Adipocyte (in vitro differentiated cells): ENCODE results near the gene GON4L.

Source experiments
- DNase-seq: peaks from one replicate; pipeline ENCODE4 v3.0.0-alpha.2; 2015; ENCODE audit warnings: low read depth
- H3K27me3 ChIP-seq: replicated peaks from 2 replicates; pipeline ENCODE4 v1.7.0; 2013; ENCODE audit warnings: mild to moderate bottlenecking, low read length, moderate library complexity; ENCODE audit not compliant: control insufficient read depth, insufficient read depth
- H3K36me3 ChIP-seq: 2 replicates; pipeline ENCODE4 v1.7.0; 2013; ENCODE audit warnings: low read length, mild to moderate bottlenecking, moderate library complexity; ENCODE audit not compliant: control insufficient read depth, insufficient read depth, severe bottlenecking
- H3K4me1 ChIP-seq: 2 replicates; pipeline ENCODE4 v1.7.0; 2013; ENCODE audit warnings: mild to moderate bottlenecking, low read length, moderate library complexity; ENCODE audit not compliant: control insufficient read depth, insufficient read depth
- H3K4me3 ChIP-seq: 2 replicates; pipeline ENCODE4 v1.7.0; 2013; ENCODE audit warnings: mild to moderate bottlenecking, low read length, moderate library complexity
- H3K9ac ChIP-seq: 2 replicates; pipeline ENCODE4 v1.7.0; 2013; ENCODE audit warnings: mild to moderate bottlenecking, low read length, moderate library complexity
- H3K9me3 ChIP-seq: 2 replicates; pipeline ENCODE4 v1.7.0; 2013; ENCODE audit warnings: mild to moderate bottlenecking, low read length, moderate library complexity; ENCODE audit not compliant: control insufficient read depth

The GON4L gene

GRCh38 chr1:155889566-155889965 is 32.6 kb upstream of the GON4L start:
- Histone ChIP-seq H3K4me3 (no peak overlapping the region), H3K9ac (no peak overlapping the region), H3K4me1 (peaks cover 27% of the 10 kb centered on the region), H3K36me3 (no peaks in the 10 kb centered on the region), H3K27me3 (no peaks in the 10 kb centered on the region), H3K9me3 (no peaks in the 10 kb centered on the region)
- DNase-seq = peak; percentile 58

GRCh38 chr1:155888481-155888880 is 31.5 kb upstream of the GON4L start:
- peak; percentile 68 for DNase-seq

GRCh38 chr1:155884982-155885381 is 28.0 kb upstream of the GON4L start:
- H3K9me3 ChIP-seq = no peaks in the 10 kb centered on the region
- no peak for DNase-seq
- peaks cover 14% of the 10 kb centered on the region for H3K4me1 ChIP-seq
- H3K27me3 ChIP-seq = no peaks in the 10 kb centered on the region
- no peak overlapping the region for H3K9ac ChIP-seq
- H3K36me3 ChIP-seq = no peaks in the 10 kb centered on the region
- H3K4me3 ChIP-seq = no peak overlapping the region

More at GRCh38 chr1:155888481-155888880, 31.5 kb upstream of the GON4L start:
- peaks cover 27% of the 10 kb centered on the region for H3K4me1 ChIP-seq
- no peak overlapping the region for H3K9ac ChIP-seq
- no peaks in the 10 kb centered on the region for H3K9me3 ChIP-seq
- no peak overlapping the region for H3K4me3 ChIP-seq
- H3K27me3 ChIP-seq = no peaks in the 10 kb centered on the region
- H3K36me3 ChIP-seq = no peaks in the 10 kb centered on the region

DNA sequence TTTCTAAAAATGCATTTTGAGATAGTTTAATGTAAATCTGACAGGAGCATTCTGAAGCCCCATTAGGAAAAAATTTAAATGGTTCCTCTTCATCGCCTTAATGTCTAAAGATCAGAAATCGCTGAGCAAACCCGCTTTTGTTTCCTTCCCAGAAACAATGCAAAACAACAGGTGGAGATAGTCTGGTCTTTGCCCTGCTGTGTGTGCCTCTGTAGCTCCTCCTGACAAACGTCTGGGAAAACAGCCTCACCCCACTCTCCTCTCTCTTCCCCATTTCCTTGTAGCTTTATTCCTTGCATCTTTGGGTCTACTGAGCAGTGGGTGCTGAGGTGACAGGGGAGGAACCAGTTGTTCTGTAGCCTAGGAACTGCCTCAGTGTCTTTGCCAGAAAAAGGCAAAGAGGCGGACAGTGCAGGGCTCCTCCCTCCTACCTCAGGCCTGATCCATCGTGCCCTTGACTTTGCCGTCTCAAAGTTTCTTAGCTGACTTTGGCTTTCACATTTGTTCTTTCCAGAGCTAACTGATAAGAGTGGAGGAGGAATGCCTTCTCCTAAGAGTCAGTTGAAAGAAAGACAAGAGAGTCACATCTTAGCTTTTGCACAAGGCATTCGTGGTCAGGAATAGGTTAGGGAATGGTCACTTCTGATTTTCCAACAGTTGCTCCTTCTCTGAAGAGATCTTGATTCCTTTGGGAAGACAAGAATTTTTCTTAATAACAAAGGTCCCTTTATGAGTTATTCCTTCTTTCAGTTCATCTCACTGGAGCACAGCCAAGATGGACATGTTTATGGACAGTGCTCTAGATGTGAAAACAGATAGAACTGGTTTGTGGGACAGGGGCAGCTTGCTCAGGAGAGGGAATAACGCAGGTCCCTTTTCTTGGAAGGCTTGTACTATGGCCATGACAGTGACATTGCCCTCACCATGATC is 27.3 kb upstream of the GON4L start:
- Histone ChIP-seq H3K9ac (no peak overlapping the region), H3K4me1 (peaks cover 8% of the 10 kb centered on the region), H3K4me3 (no peak overlapping the region), H3K36me3 (no peaks in the 10 kb centered on the region), H3K27me3 (no peaks in the 10 kb centered on the region), H3K9me3 (no peaks in the 10 kb centered on the region)
- DNase-seq = peak; percentile 21

- no peak overlapping the region for H3K9ac ChIP-seq
- no peak overlapping the region for H3K4me3 ChIP-seq
- H3K36me3 ChIP-seq = no peaks in the 10 kb centered on the region
- H3K4me1 ChIP-seq = peaks cover 8% of the 10 kb centered on the region
- no peak for DNase-seq
- no peaks in the 10 kb centered on the region for H3K9me3 ChIP-seq
- H3K27me3 ChIP-seq = no peaks in the 10 kb centered on the region
Observed at GRCh38 chr1:155882766-155883165, 25.8 kb upstream of the GON4L start.

DNA sequence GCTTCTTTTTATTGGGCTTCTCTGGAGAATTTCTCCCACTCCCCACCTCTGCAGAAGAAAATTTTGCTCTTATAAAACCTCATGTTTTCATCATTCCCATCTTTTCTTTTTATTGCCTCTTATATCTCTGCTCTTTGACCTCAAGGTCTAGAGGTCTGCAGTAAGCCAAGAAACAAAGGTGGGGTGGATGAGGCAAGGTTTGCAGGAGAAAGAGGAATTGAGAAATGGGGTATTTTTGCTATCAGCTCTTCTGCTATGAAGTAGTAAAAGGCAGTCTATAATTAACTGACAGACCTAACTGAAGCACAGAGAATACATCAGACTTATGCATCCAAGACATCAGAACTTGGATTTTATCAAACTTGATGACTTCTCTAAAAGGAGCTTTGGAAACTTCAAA is 25.2 kb upstream of the GON4L start:
- Histone ChIP-seq H3K36me3 (no peaks in the 10 kb centered on the region), H3K27me3 (no peaks in the 10 kb centered on the region)

DNA sequence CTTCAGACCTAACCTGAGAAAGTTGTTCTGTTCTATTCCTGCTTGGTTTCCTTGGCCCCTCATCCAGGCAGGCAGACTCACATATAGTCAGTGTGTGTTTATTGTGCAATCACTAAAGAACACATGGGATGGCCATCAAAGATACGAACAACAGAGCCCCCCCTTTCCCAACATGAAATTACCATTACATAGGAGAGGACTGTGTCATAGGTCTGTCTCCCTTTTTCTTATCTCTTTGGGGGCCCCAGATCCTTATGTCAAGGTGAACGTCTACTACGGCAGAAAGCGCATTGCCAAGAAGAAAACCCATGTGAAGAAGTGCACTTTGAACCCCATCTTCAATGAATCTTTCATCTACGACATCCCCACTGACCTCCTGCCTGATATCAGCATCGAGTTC is 23.9 kb upstream of the GON4L start:
- Histone ChIP-seq H3K9ac (no peak overlapping the region), H3K36me3 (no peaks in the 10 kb centered on the region), H3K4me1 (peaks cover 8% of the 10 kb centered on the region), H3K4me3 (no peak overlapping the region), H3K9me3 (no peaks in the 10 kb centered on the region), H3K27me3 (no peaks in the 10 kb centered on the region)
- no peak for DNase-seq

More for the DNA sequence above, 25.2 kb upstream of the GON4L start:
- no peak overlapping the region for H3K4me3 ChIP-seq
- H3K9me3 ChIP-seq = no peaks in the 10 kb centered on the region
- no peak for DNase-seq
- no peak overlapping the region for H3K9ac ChIP-seq
- H3K4me1 ChIP-seq = peaks cover 8% of the 10 kb centered on the region

DNA sequence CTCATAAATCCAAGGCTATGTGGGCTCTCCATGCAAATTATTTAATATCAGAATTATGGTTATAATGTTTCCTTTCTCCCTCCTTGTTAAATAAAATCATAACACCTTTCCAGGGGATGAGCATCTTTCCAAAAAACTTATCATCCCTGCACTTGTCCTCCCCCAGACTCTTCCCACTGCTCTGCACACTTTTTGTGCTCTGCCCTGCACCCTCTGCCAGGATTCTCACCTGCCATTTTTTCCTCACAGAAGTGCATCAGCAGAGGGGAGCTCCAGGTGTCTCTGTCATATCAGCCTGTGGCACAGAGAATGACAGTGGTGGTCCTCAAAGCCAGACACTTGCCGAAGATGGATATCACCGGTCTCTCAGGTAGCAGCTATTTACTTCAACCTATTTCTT is 23.2 kb upstream of the GON4L start:
- Histone ChIP-seq H3K36me3 (no peaks in the 10 kb centered on the region), H3K27me3 (no peaks in the 10 kb centered on the region), H3K4me3 (no peak overlapping the region), H3K9ac (no peak overlapping the region), H3K4me1 (peaks cover 8% of the 10 kb centered on the region), H3K9me3 (no peaks in the 10 kb centered on the region)
- no peak for DNase-seq

DNA sequence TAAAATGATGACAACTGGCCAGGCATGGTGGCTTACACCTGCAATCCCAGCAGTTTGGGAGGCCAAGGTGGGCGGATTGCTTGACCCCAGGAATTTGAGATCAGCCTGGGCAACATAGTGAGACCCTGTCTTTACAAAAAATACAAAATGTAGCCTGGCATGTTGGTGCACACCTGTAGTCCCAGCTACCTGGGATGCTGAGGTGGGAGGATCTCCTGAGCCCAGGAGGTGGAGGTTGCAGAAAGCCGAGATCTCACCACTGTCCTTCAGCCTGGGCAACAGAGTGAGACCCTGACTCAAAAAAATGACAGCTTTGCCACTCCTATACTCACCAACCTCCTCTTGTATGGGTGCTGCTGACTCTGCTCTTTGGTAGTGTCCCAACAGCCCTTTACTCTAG is 20.9 kb upstream of the GON4L start:
- H3K9me3 ChIP-seq = no peaks in the 10 kb centered on the region
- H3K36me3 ChIP-seq = no peaks in the 10 kb centered on the region
- DNase-seq = no peak
- no peak overlapping the region for H3K9ac ChIP-seq
- H3K4me1 ChIP-seq = no peaks in the 10 kb centered on the region
- H3K27me3 ChIP-seq = no peaks in the 10 kb centered on the region
- no peak overlapping the region for H3K4me3 ChIP-seq

GRCh38 chr1:155873860-155874259 is 16.8 kb upstream of the GON4L start:
- no peak overlapping the region for H3K9ac ChIP-seq
- DNase-seq = peak; percentile 58
- no peak overlapping the region for H3K4me3 ChIP-seq
- H3K4me1 ChIP-seq = peaks cover 9% of the 10 kb centered on the region
- H3K27me3 ChIP-seq = no peaks in the 10 kb centered on the region
- no peaks in the 10 kb centered on the region for H3K9me3 ChIP-seq
- H3K36me3 ChIP-seq = no peaks in the 10 kb centered on the region

- Histone ChIP-seq H3K4me3 (no peak overlapping the region), H3K27me3 (no peaks in the 10 kb centered on the region), H3K4me1 (peaks cover 9% of the 10 kb centered on the region), H3K36me3 (no peaks in the 10 kb centered on the region), H3K9me3 (no peaks in the 10 kb centered on the region), H3K9ac (no peak overlapping the region)
- no peak for DNase-seq
Observed at GRCh38 chr1:155872527-155872926, 15.5 kb upstream of the GON4L start.
